Erythroblast (primary cell): ENCODE results near the gene PTCH2.

ENCODE experiments used
- DNase-seq, 2 experiments: peaks; one replicate each; lab custom pipeline; 2025; lab: John Stamatoyannopoulos, UW
- GATA1 ChIP-seq: IDR thresholded peaks from 2 replicates; pipeline ENCODE4 v1.6.1; 2011; ENCODE audit warnings: low read depth, mild to moderate bottlenecking, control low read depth, low read length, moderate library complexity
- POLR2A ChIP-seq: IDR thresholded peaks from 2 replicates; pipeline ENCODE4 v1.6.1; 2011; ENCODE audit warnings: mild to moderate bottlenecking, low read length

The PTCH2 gene

DNA sequence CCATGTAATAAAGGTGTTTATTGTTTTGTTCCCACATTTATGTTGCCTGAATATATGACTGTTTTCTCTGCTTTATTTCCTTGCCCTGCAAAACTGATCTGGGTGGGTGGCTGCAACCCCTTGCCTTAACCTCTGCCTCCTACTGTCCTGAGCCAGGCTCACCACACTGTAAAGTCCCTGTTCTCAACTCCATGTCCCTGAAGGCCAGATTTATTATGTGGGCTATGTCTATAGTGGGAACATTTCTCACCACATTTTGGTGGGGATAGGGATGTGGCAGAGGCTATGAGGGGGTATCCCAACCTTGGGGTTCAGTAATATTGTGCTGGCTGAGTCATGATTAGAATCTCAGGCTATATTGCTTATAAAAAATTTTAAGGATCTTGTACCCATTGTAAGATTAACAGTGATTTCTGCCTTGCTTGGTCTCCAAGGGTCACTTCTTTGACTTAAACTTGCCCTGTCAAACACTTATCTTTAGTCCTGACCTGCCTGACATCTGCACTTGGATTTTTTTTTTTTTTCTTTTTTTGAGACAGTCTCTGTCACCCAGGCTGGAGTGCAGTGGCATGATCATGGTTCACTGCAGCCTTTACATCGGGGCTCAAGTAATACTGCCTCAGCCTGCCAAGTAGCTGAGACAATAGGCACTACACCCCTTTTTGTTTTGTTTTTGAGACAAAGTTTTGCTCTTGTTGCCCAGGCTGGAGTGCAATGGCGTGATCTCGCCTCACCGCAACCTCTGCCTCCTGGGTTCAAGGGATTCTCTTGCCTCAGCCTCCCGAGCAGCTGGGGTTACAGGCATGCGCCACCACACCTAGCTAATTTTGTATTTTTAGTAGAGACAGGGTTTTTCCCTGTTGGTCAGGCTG, 64.1 kb downstream of the PTCH2 start:
- DNase-seq, result no peak
- TF ChIP-seq GATA1 (no peak), POLR2A (no peak)

DNA sequence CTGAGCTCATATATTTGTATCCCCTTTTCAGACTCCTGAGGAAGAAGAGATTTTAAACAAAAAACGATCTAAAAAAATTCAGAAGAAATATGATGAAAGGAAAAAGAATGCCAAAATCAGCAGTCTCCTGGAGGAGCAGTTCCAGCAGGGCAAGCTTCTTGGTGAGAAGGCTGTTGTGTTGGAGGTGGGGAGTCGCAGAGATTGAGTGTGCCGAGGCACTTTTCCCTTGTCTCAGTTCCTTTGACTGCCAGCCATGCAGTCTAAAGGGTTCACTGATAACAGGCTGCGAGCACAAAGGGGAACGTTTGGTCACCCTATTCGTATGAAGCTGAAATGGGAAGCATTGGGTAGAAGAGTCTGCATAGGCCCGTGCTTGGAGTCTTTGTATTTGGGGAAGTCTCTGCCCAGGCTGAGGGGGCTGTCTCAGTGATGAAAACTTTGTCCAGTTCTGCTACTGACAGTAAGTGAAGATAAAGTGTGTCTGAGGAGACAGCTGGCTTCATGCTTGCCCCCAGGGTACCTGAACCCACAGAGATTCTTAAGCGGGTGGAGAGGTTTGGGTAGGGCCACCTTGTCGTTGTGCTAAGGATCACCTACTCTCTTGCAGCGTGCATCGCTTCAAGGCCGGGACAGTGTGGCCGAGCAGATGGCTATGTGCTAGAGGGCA, 65.0 kb downstream of the PTCH2 start:
- DNase-seq, result no peak
- TF ChIP-seq GATA1 (no peak), POLR2A (no peak)

DNA sequence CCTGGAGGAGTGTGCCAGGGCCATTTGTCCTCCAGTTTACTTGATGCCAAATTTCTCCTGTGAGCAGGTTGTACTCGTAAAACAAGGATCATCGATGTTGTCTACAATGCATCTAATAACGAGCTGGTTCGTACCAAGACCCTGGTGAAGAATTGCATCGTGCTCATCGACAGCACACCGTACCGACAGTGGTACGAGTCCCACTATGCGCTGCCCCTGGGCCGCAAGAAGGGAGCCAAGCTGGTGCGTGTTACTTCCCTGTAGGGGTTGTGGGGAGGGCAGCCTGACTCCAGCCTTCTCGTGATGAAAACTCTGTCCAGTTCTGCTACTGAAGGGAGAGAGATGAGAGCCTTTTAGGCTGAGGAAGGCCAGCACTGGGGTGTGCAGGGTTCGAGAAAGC, 65.5 kb downstream of the PTCH2 start:
- TF ChIP-seq POLR2A (no peak), GATA1 (no peak)
- no peak for DNase-seq

DNA sequence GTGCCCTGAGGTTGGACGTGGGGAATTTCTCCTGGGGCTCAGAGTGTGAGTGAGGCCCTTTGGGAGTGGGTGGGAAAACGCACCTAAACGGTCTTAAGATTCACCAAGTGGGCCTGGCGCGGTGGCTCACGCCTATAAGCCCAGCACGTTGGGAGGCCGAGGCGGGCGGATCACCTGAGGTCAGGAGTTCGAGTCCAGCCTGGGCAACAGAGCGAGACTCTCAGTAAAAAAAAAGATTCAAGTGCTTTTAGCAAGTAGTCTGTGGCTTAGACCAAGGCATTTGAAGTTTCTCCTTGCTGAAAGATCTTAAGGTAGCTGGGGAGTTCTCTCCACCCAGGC, 66.4 kb downstream of the PTCH2 start:
- no peak for TF ChIP-seq POLR2A
- TF ChIP-seq GATA1, result no peak
- DNase-seq, result peak in 1 of 2 experiments; percentile 44

DNA sequence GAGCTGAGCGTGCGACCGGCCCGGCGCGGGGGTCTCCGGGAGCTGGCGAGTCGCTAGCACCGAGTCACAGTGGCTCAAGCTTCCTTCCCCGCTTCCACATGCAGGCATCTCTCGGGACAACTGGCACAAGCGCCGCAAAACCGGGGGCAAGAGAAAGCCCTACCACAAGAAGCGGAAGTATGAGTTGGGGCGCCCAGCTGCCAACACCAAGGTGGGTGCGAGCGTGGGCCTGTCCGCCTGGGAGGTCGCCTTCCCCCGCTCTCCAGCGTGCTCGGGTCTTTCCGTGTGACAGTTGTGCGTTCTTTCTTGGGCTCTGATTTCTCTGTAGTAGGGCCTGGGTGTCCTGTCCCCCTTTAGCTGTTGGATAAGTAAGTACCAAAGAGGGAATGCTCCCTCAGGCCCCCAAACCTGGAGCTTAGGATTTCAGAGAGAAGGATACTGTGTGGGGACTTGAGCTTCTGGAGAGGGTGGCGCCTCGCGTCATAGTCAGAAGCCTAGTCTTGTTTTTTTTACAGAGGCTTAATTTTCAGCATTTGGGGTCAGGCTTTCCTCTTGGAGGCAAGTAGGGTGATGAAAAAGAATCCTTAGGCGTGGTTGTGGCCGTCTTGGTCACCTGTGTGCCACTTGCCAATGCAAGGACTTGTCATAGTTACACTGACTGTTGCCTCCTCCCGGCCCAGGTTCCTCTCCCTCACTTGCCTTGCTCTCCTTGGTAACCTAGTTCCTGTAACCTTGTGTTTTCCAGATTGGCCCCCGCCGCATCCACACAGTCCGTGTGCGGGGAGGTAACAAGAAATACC, 66.9 kb downstream of the PTCH2 start:
- TF ChIP-seq GATA1, result no peak
- TF ChIP-seq POLR2A, result no peak
- DNase-seq, result peak; percentile 53 to 69

DNA sequence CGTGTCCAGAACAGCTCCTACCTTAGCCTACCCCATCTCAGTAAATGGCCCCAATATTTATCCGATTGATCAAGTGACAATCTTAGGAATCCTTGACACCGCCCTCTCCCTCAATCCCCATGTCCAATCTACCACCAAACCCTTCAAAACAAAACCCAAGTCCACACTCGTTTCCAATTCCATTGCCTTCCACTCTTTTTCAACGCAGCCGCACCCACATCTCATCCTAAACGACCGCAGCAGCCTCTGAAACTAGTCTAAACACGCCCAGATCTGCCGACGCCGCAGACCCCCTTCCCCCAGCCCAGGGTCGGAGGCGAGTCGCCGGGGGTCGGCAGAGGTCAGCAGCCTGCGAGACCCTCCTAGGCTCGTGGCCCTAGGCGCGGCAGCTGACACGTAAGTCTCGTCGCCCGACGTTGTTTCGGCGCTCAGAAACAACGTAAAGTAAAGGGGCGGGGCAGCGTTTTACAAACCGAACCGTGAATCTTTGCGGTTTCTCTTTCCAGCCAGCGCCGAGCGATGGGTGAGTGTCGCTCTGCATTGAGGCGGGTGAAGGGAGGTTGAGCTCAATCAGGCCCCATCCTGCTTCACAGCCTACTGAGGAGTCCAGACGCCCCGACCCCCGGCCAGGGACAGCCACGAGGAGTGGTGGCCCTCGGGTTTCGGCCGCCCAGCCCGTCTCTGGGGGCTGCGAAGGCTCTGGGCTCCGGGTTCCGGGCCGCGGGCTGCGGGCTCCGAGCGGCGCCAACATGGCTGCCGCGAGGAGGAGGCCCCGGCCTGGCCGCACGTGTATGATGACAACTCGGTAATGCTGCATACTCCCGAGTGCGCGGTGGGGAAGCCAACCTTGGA, 67.7 kb downstream of the PTCH2 start, which contains the start of gene RPS8:
TSS of gene RPS8 (plus strand) at position 463 of the 852 bp plus-strand sequence. CDS start at position 520, 57 bp downstream.
- DNase-seq, result peak; percentile 96 to 97
- no peak for TF ChIP-seq GATA1
- TF ChIP-seq POLR2A, result peak; percentile 99
